Bone marrow (tissue), 2 donors: ENCODE results near the gene CRYGB.
"Not testable (repeated sequence)": the region's sequence is repeated elsewhere in the genome, so short reads cannot be mapped to it uniquely, and the experiment has no call there.

Experiments used
- DNase-seq, 2 donors: peaks; one replicate each; lab custom pipeline; 2025; lab: John Stamatoyannopoulos, UW

Gene CRYGB

DNA sequence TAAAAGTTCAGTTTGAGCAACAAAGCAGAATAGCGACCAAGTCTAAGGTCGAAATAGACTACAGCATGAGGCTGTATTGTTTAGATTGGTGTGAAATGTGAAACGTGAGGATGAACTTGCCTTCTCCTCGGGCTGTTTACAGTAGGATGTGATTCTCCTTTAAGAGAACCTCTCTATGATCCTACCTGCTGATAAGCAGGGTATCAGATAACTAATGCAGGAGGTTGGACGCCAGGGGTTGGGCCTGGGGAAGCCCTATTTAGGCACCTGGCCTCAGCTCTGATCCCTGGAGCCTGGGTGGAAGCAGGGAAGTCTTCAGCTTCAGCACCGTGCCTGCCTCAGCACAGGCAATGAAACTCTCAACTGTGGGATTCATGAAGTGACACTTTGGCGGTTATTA, 33.0 kb downstream of the CRYGB start:
- no peak for DNase-seq

DNA sequence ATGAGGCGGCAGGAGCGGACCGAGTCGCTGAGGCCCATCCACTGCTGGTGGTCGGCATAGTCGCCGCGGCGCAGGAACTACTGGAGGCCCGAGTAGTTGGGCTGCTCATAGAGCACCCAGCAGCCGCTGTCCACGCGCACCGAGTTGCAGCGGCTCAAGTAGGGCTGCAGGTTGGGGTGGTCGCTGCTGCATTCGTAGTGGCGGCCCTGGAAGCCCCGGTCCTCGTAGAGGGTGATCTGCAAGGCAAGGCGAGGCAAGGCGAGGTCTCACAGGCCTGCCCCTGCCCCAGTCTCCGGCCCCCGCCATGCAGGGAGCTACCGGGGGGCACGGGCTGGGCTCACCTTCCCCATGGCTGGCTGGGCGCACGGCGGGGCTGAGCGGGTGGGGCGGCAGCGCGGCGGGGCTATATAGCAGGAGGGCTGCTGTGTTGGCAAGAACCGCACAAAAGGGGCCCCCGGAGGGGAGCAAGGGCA, 33.6 kb downstream of the CRYGB start:
- not testable (repeated sequence) for DNase-seq

DNA sequence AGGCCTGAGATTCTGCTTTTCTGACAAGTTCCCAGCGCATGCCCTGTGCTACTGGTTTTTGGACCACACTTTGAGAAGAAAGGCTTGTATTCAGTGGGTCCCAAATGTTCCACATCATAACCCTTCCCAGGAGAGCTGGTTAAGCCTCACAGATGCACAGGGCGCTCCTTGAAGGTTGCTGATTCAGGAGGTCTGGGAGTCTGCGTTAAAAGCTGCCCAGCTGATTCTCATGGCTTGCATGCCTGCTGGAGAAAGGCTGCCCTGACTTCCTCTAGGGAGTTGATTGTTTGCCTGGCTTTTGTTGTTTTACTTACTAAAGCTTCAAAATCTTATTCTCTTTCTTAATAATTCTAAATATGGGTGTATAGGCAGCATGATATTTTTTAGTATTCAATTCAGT, 42.3 kb downstream of the CRYGB start:
- DNase-seq: no peak

DNA sequence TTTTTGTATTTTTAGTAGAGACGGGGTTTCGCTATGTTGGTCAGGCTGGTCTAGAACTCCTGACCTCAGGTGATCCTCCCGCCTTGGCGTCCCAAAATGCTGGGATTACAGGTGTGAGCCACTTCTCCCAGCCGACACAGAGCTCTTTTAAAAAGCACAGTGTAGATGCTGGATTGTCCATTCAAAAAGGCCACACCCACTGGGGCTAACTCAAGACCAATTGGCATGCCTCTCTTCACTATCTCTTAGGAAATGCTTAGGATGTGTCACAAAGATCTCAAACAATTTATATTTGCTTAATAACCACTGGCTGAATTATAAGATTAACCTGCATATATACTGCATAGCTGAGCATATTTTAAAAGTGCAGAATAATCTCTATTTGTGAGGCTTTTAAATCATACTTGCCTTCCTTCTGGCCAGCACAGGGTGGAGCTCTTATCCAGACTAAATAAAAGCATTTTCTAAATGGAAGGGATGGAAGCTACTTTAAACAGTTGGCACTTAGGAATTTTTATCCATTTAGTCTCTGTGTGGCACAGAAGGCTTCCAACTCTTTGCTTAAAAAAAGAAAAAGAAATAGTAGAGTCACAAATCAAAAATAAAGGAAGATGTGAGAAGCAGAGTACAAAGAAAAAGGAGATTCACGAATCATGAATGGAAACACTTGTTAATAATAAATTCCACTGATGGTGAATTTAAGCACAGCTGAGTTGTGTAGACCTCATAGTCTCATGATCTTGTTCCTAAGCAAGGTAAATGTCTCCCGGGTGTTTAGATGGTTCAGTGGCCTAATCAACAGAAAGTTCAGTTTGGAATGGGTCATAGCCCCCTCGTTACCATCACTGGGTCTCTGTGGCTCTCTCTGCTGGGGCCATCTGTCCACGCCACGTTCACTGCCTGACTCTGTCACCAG, 44.0 kb downstream of the CRYGB start:
- DNase-seq: no peak

DNA sequence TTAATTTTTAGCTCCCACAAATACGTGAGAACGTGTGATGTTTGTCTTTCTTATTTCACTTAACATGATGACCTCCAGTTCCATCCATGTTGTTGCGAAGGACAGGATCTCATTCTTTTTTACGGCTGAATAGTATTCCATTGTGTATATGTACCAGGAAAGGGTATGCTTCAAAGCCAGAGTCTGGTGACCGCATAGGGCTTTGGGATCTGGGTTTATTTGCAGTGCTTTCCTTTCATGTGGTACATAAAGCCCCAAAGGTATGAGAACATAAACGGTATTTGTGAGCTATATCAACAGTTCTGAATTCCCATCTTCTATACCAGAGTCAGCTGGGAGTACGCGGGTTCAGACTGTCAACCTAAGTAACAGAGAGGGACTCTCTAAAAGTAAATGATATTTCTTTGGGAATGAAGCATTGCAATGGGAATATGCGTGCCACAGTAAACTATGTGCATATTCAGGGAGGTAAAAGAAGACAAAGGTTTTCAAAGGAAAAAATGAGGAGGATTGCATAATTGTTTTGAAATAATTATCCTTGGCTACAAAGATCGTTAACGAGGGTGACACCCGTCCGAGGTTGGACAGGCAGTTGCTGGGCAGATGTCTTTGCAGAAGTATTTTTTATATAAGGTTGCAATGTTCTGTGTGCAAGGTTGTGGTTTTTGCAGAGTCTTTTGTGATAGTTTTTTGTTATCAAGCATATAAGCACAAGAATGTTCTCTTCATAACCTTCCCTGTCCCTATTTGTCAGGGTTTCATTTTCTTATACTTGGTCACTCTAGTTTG, 46.1 kb downstream of the CRYGB start:
- DNase-seq: no peak

DNA sequence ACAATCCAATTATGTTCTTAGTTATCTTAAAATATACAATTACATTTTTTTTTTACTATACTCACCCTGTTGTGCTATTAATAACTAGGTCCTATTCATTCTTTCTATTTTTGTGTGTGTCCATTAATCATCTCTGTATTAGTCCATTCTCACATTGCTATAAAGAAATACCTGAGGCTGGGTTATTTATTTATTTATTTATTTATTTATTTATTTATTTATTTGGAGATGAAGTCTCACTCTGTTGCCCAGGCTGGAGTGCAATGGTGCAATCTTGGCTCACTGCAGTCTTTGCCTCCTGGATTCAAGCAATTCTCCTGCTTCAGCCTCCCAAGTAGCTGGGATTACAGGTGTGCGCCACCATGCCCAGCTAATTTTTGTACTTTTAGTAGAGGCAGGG, 47.3 kb downstream of the CRYGB start:
- not testable (repeated sequence) for DNase-seq

DNA sequence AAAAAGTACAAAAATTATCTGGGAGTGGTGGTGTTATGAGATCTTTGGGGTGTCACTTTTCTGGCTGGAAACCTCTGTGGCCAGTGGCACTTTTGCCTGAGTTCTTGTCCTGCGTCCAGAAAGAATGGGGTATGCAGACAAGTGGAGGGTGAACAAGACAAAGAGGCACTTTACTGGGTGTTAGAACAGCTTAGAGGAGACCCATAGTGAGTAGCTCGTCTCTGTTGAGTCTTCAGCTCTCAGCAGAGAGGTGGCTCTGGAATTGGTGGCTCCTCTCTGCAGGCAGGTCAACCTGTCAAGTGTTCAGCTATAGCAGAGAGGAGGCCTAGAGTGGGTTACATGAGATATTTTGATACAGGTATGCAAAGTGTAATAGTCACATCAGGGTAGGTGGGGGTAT, 47.7 kb downstream of the CRYGB start:
- DNase-seq: no peak

DNA sequence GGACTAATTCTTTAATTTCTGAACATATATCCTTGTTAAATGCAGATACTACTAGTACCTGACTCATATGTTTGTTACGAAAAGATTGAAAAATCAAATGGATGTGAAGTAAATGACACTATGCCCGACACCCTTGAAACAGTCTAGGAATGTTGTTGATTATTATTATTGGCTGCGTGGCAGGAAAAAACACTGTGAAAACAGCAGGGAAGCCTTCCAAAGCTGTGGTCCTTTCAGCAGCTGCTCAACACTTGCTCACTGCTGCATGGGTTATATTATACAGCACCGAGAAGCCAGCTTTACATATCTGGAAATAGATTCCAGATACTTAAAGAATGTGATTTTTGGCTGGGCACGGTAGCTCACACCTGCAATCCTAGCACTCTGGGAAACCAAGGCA, 48.2 kb downstream of the CRYGB start:
- DNase-seq: no peak

DNA sequence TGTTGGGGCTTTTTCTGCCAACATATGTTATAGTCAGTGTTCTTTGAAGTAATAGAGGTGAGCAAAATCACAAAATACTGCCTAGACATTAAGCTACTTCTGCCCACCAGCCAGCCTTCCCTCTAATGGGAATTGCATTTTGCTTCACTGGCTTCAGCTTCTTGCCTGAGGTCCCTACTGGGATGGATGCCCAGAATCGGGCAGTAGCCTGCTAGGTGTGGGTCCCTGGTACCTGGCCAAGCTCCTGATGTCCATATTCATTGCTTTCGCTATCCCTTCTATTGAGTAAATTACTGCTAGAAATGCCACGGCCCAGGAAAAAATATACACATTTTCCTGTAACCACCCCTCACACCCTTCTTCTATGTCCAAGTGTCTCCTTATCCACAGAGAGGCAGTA, 48.6 kb downstream of the CRYGB start:
- no peak for DNase-seq

DNA sequence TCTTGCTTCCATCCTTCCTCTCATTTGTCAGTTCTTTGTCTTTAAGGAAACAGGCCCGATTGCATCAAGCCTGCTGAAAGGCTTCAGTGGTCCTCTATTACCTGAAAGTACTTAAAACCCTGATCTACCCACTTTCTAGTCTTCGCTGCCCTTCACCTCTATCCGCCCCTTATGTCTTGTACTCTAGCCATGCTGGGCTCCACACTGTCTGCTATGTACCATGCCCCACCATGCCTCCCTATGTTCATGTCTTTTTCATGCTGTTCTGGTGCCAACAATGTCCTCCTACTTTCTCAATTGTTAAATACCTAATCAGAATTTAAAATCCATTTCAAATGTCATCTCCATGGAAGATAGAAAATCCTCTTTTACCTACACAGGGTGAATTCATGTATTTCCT, 49.9 kb downstream of the CRYGB start:
- no peak for DNase-seq

DNA sequence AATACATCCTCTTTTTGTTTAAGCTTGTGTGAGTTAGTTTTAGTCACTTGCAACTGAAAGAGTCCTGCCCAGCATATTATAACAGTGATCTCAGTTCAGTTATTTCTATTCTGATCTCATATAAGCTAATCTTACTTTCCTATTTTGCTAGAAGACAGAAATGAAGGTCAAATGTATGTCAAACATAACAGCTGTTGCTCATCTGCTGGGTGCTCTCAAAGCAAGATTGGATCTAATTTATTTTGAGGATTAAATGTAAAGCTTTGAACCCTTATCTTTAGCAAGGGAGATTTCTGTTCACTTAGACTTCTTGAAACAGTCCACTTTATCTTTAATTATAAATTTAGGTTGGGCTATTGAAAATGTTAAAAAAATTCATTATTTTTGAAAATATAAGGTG, 52.8 kb downstream of the CRYGB start:
- no peak for DNase-seq
